ENCODE data around the gene RAB44.

The RAB44 gene

GRCh38 chr6:36733300-36733699 lies 35.7 kb downstream of the RAB44 start:
- no peak for DNase-seq

DNA sequence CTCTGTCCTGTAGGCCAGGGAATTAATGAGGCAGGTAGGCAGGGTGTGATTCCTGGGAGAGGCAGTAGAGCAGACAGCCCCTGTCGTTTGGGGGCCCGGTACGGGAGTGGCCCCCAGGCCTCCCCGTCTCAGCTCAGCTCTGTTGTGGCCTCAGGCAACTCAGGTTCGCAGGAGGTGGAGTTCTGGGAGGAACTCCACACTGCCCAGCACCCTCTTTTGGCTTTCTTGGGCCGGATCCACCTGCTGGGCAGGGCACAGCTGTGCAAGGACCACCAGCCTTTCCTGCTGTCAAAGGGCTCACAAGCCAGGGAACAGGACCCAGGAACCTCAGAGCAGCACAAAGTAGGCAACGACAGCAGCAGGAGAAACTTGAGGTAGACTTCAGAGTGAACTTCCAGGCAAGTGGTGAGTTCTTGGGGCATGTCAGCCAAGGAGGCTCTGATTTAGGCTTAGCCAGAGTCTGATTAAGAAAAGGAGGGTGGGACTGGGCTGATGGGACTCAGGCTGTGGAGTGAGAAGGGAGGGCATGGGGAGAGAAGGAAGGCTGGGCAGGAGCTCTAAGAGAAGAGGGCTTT lies 36.9 kb downstream of the RAB44 start:
- DNase-seq = no peak

- no peak for DNase-seq
Measured at GRCh38 chr6:36735110-36736071, 37.8 kb downstream of the RAB44 start.

- DNase-seq = no peak
Measured at GRCh38 chr6:36737043-36737785, 39.6 kb downstream of the RAB44 start.

DNA sequence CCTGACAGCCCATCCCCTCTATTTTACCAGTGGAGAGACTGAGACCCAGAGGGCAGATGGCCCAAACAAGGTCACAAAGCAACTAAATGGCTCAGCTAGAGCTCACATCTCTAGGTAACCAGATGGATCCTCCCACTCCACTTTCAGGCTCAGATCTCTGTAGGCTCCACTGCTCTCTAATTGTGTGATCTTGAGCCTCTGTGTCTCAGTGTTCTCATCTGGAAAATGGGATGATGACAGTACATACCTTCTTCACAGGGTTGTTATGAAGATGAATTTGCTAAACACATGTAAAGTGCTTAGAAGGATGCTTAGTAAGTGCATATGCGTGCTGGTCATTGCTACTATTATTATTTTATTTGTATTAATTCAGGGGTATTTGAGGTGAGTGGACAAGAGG lies 40.5 kb downstream of the RAB44 start:
- no peak for DNase-seq

- DNase-seq = no peak
Measured at GRCh38 chr6:36739947-36740817, 42.6 kb downstream of the RAB44 start.

- DNase-seq = no peak
Measured at GRCh38 chr6:36740818-36741179, 43.2 kb downstream of the RAB44 start.

- DNase-seq = no peak
Measured at GRCh38 chr6:36742146-36742545, 44.5 kb downstream of the RAB44 start.

- DNase-seq = no peak
Measured at GRCh38 chr6:36743032-36743431, 45.4 kb downstream of the RAB44 start.

DNA sequence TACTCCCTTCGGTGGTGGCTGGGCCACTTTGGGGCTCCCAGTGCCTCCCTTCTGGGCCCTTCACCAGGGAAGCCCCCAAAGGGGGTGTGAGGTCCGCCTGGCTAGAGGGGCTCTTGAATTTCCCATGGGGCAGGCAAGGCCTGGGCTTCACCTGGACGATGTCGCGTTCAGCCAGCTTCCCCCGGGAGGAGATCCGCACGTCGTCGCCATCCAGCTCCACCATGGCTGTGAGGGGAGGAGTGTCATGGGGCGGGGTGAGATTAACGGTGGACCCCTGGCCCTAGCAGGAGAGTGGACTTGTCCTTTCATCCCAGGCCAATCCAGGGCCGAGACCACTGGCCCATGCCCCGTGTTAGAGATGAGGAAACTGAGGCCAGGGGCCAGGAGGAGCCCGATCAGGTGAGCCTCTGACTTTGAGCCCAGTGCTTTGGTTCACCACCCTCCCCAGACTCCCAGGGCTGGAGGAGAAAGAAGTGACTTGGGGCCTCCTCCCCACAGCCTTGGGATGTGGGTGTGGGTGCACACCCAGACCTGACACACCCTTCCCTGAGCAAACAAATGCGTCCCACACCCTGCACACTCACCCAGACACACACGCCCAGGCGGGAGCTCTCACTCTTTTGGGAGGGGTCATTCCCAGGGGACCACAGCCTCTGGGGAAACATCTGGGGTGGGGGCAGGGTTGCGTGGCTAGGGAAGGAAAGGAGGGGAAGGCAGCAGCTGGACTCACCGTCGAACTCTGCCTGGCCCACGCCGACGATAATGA lies 46.1 kb downstream of the RAB44 start:
- no peak for DNase-seq

- DNase-seq = no peak
Measured at GRCh38 chr6:36744304-36744673, 46.7 kb downstream of the RAB44 start.

DNA sequence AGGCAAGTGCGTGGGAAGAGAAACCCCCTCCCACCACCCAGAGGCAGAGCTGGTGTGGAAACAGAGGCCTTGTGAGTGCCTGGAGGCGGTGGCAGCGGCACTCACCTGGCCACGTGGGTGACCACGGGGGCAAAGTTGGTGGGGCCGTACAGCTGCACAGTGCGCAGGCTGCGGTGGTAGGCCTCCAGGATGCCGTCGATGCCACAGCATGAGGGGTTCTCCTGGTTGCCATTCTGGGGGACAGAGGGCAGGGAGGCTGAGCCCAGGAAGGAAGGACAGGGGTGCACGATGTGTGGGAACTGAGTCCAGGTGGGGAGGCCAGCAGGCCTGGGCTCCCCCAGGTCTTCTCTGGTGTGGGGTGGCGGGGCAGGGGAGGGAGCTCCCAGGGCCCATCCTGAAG lies 47.7 kb downstream of the RAB44 start:
- no peak for DNase-seq

GRCh38 chr6:36745836-36746235 lies 48.2 kb downstream of the RAB44 start:
- no peak for DNase-seq

DNA sequence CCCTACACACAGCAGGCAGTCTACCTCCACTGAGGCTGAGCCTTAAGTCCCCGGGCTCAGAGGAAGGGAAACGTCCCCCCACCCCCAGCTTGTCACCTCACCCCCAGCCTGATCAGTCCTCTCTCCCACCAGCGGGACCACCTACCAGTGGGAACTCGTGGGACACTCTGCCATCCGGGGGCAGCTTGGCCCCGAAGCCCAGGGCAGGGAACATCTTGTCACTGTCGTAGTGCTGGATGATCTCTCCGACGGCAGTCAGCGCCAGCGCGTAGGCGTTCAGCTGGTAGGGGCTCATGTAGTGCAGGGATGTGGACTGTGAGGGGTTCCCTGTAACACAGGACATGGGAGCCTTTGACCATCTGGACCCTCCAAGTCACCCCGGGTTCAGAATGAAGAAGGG lies 48.6 kb downstream of the RAB44 start:
- no peak for DNase-seq

GRCh38 chr6:36749829-36750489 lies 52.3 kb downstream of the RAB44 start:
- no peak for DNase-seq

- DNase-seq = no peak
Measured at GRCh38 chr6:36751091-36751490, 53.5 kb downstream of the RAB44 start.

DNA sequence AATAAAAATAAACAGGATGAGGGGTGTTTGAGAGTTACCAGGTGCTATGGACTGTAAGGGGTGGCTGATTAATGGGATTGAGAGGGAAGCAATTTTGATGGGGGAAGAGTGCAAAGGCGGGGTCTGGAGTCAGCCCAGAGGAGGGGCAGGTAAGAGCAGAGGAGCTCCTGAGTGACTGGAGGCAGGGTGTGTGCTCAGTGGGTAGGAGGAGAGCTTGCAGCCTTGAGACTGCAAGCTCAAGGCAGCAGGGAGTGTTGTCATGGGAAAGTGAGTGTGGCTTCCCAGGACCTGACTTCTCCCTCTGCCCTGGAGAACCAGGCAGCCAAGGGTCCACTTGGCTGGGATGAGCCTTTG lies 54.2 kb downstream of the RAB44 start:
- no peak for DNase-seq

DNA sequence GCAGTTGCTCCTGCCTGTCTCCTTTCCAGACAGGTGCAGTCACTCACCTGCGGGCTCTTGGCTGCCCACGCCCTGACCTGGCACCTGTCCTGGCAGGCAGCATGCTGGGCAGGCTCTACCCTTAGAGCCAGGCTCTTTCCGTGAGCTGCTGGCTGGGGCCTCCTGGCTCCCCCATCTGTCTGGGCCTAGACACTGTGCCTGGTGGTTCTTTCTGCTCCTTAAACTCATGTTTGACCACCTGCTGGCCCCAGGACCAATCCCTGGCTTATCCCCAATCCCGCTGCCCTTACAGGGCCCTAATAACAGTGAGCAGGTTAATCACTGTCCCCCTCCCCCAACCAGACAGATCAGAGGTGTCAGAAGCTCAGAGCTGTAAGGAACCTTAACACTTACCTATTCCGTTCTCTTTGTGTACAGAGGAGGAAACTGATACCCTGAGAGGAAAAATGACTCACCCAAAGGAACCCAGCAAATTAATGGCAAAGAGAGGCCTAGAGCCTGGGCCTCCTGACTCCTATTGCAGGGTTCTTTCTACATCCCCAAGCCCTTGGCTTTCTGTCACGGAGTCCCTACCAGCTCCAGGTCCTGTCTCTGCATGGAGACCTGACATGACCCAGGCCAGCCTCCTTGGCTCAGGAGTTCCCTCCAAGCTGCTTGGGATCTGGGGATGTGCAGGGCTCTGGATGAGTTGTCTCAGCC lies 54.7 kb downstream of the RAB44 start:
- DNase-seq = peak; percentile 61

DNA sequence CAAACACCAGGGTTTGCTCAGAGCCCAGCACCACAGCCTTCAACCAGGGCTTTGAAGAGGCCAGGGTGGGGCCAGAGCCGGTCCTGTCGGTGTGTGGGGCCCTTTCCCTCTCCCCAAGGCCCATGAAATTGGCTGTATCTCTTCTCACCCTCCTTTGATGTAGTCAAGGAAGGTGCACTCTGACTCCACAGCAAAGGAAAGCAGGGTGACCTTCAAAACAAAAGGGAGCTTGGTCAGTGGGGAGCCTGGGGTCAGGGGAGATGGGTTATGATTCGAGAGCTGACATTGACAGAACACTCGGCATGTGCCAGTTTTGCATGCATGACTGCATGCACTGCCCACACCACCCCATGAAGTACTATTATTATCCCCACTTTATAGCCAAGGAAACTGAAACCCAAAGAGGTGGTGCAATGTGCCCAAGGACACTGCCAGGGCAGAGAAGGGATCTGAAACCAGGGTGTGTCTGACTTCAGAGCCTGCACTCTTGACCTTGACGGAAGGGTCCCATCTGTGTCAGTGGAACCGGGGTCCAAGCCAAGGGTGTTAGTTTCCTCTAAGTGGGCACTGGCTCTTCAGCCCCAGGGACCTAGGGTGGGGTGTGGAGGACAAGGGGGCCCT lies 55.4 kb downstream of the RAB44 start:
- no peak for DNase-seq

DNA sequence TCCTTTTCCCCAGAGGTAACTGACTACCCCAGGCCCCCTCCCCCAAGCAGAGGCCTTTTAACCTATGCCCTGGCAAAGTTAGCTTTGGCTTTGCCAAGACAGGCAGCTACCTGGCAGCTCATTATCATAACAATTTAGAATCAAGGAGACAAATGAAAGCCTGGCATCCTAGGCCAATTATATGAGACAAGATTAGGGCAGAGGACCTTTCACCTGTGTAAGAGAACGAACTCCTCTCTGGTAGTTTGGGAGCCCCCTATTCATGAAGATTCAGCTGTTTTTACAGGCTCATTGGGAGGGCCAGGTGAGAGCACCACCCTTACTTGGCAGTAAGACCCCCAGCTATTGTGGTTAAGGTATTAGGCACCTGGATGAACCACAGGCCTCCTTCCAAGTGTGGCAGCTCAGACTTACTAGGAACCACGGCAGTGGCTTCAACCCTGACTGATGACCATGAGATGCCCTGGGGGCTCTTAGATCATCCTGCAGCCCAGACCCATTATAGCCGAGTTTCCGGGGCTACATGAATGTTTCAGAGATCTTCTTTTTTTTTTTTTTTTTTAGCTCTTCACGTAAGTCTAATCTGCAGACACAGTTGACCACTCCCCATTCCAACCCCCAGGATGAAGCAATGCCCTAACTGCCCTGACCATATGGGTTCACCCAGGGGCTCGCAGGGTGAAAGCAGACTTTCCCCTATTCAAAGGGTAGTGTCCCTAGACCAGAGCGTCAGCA lies 56.2 kb downstream of the RAB44 start:
- no peak for DNase-seq

All from NCI-H510A (cell line).